Stomach (tissue), 4 donors: Measurements from ENCODE around the gene IFNGR1.

Experiments
- CTCF ChIP-seq, 7 experiments: fragments of 450-650 bp in 4 of 7; fragments of 200-600 bp in 3 of 7; sonication (generic) in 3 of 7; IDR thresholded peaks; one replicate each; pipeline ENCODE4 v1.5.1; 2016 to 2019; ENCODE audit warnings: antibody characterized with exemption in 7 of 7, control low read depth in 2 of 7, mild to moderate bottlenecking in 1 of 7
- POLR2A ChIP-seq, 4 donors: fragments of 450-650 bp; IDR thresholded peaks; one replicate each; pipeline ENCODE4 v1.6.1; 2016; ENCODE audit warnings: antibody characterized with exemption in 4 of 4, control low read depth in 2 of 4, mild to moderate bottlenecking in 1 of 4, moderate library complexity in 1 of 4
- POLR2AphosphoS5 ChIP-seq, 3 donors: sonication (generic); formaldehyde crosslinking; IDR thresholded peaks; one replicate each; pipeline ENCODE4 v1.6.1; 2016; ENCODE audit warnings: antibody characterized with exemption in 3 of 3

- TF ChIP-seq POLR2A (IDR thresholded peaks at IDR 0.05) (no peak), CTCF (IDR thresholded peaks at IDR 0.05) (no peak), POLR2AphosphoS5 (IDR thresholded peaks at IDR 0.05) (no peak)
Measured at GRCh38 chr6:137206577-137206976, 12.6 kb downstream of the IFNGR1 start.
